PC-3 (cell line): ENCODE measurements around the gene TMC6. TPM values are rescaled to one million over a fixed set of nuclear protein-coding genes. Genes with fewer than 3 reads are reported as not detected.

Source experiments
- ATAC-seq: fragments of 200-7000 bp; cut with Tn5 transposase; 2 replicates; pipeline ENCODE4 v1.9.1; 2020; ENCODE audit warnings: mild to moderate bottlenecking, moderate library complexity
- BruUV-seq: library from RNA; stranded (reverse); fragments of 400-500 nt; replicated peaks from 2 replicates; lab custom pipeline; 2021; lab: Mats Ljungman, UMichigan
- CTCF ChIA-PET: fragments of 300-600 bp; sonication (Branson Sonifier 250); formaldehyde crosslinking; loops from one replicate; lab custom pipeline; 2022; ENCODE audit warnings: antibody characterized with exemption; lab: Charles Lee
- POLR2A ChIA-PET: fragments of 300-600 bp; sonication (Branson Sonifier 250); formaldehyde crosslinking; loops from one replicate; lab custom pipeline; 2022; ENCODE audit warnings: antibody characterized with exemption; ENCODE audit not compliant: unreplicated experiment; lab: Charles Lee
- DNase-seq: peaks from one replicate; pipeline ENCODE4 v3.0.0-alpha.2; 2015
- H2AFZ ChIP-seq: fragments of 300-600 bp; sonication (generic); 2 replicates; pipeline ENCODE4 v1.6.0; 2016; ENCODE audit warnings: antibody characterized with exemption, low read length
- H3F3A ChIP-seq: fragments of 300-600 bp; sonication (generic); one replicate; pipeline ENCODE4 v1.6.0; 2017; ENCODE audit warnings: antibody characterized with exemption, low read length, control low read depth, mild to moderate bottlenecking; ENCODE audit not compliant: unreplicated experiment
- H3K27ac ChIP-seq: fragments of 300-600 bp; sonication (generic); 2 replicates; pipeline ENCODE4 v1.5.1; 2016; ENCODE audit warnings: mild to moderate bottlenecking, low read length
- H3K27me3 ChIP-seq: fragments of 300-600 bp; sonication (generic); 2 replicates; pipeline ENCODE4 v1.6.1; 2016; ENCODE audit warnings: low read length, mixed read lengths
- H3K36me3 ChIP-seq: fragments of 300-600 bp; sonication (generic); 2 replicates; pipeline ENCODE4 v1.6.1; 2016; ENCODE audit warnings: low read depth, mixed run types, low read length, mixed read lengths
- H3K4me1 ChIP-seq: fragments of 300-600 bp; sonication (generic); 2 replicates; pipeline ENCODE4 v1.5.1; 2016; ENCODE audit warnings: low read length; ENCODE audit not compliant: insufficient read depth
- H3K4me2 ChIP-seq: fragments of 300-600 bp; sonication (generic); 2 replicates; pipeline ENCODE4 v1.6.0; 2016; ENCODE audit warnings: low read length
- H3K4me3 ChIP-seq: fragments of 300-600 bp; sonication (generic); 2 replicates; pipeline ENCODE4 v1.5.1; 2016; ENCODE audit warnings: mild to moderate bottlenecking, low read length, mixed read lengths
- H3K79me2 ChIP-seq: fragments of 300-600 bp; sonication (generic); 2 replicates; pipeline ENCODE4 v1.6.1; 2017; ENCODE audit warnings: low read length, mixed read lengths
- H3K9ac ChIP-seq: fragments of 300-600 bp; sonication (generic); 2 replicates; pipeline ENCODE4 v1.6.0; 2016; ENCODE audit warnings: mild to moderate bottlenecking, low read length
- H3K9me2 ChIP-seq: fragments of 300-600 bp; sonication (generic); replicated peaks from 2 replicates; pipeline ENCODE4 v1.6.1; 2016; ENCODE audit warnings: mixed run types, low read length, mixed read lengths
- H3K9me3 ChIP-seq: fragments of 300-600 bp; sonication (generic); 2 replicates; pipeline ENCODE4 v1.6.1; 2016; ENCODE audit warnings: low read length, mixed read lengths
- H4K20me1 ChIP-seq: fragments of 300-600 bp; sonication (generic); 2 replicates; pipeline ENCODE4 v1.6.1; 2016; ENCODE audit warnings: low read length, mixed read lengths
- CTCF ChIP-seq: fragments of 300-600 bp; sonication (generic); conservative IDR thresholded peaks from 2 replicates; pipeline ENCODE4 v1.5.1; 2017; ENCODE audit warnings: antibody characterized with exemption, low read depth, mild to moderate bottlenecking, low read length
- EZH2 ChIP-seq: fragments of 300-600 bp; sonication (generic); IDR thresholded peaks from one replicate; pipeline ENCODE4 v1.6.1; 2017; ENCODE audit warnings: antibody characterized with exemption, mild to moderate bottlenecking, low read length; ENCODE audit not compliant: unreplicated experiment
- EZH2phosphoT487 ChIP-seq: fragments of 300-600 bp; sonication (generic); IDR thresholded peaks from 2 replicates; pipeline ENCODE4 v1.6.1; 2018; ENCODE audit warnings: mild to moderate bottlenecking, antibody characterized with exemption, low read length, borderline replicate concordance
- intact Hi-C: fragments of 100-400 bp; cut with micrococcal nuclease; formaldehyde crosslinking; loops from 2 replicates; pipeline ENCODE4 v1.9.0; 2023
- total RNA-seq: library from RNA; depleted of rRNA; stranded (reverse); fragments of >200 nt; gene quantifications from 2 replicates; pipeline ENCODE4 v1.2.3, GENCODE V29; 2014

Gene TMC6
- total RNA-seq, 1 experiment from 2014 or later = 97.3 TPM

DNA sequence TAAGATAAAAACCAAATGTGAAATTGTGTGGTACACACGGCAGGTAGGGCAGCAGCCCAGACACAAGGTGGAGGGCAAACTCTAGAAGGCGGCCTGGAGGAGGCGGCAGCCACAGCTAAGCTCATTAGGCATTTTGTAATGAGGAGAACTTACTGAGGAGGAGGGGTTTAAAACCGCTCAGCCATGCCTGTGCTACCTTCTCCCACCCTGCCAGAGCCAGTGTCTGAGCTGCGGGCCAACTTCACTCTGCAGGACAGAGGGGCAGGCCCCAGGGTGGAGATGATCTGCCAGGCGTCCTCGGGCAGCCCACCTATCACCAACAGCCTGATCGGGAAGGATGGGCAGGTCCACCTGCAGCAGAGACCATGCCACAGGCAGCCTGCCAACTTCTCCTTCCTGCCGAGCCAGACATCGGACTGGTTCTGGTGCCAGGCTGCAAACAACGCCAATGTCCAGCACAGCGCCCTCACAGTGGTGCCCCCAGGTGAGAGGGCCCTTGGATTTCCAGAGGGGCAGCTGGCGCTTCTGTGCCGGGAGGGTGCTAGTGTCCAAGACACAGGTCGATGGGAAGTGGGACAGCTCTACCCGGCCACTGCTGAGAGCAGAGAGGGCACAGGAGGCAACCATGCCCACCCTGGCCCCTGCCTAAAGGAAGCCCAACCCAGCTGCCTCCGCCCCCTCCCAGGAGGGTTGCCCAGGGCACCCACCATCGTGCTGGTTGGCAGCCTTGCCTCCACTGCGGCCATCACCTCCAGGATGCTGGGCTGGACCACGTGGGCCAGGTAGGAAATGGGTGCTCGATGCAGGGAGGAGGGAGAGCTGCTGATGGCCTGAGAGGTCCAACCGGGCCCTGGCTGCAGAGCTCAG lies 35.6 kb upstream of the TMC6 start:
- Histone ChIP-seq H3K4me2 (no peak overlapping the region), H3K27ac (no peak overlapping the region), H2AFZ (no peak overlapping the region), H3K79me2 (peaks cover 10% of the 10 kb centered on the region), H3K4me3 (no peak overlapping the region), H3K9me2 (no peaks in the 10 kb centered on the region), H3K36me3 (no peaks in the 10 kb centered on the region), H3F3A (no peaks in the 10 kb centered on the region), H3K9me3 (no peaks in the 10 kb centered on the region), H3K27me3 (no peaks in the 10 kb centered on the region), H3K9ac (no peak overlapping the region), H4K20me1 (no peaks in the 10 kb centered on the region), H3K4me1 (peaks cover 17% of the 10 kb centered on the region)
- ChIA-PET POLR2A (no interaction called here), CTCF (no interaction called here)
- no peak for DNase-seq
- ATAC-seq = no peak
- TF ChIP-seq EZH2 = no peak
- TF ChIP-seq CTCF = no peak
- TF ChIP-seq EZH2phosphoT487 = no peak
- intact Hi-C loops = no loop called here
- BruUV-seq = no TSS peak

- Histone ChIP-seq H3K4me2 (peak overlapping the region; percentile 44), H3K9me3 (no peaks in the 10 kb centered on the region), H3K27me3 (no peaks in the 10 kb centered on the region), H3K4me1 (peaks cover 14% of the 10 kb centered on the region), H3K4me3 (no peak overlapping the region), H3K79me2 (no peaks in the 10 kb centered on the region), H3K9me2 (no peaks in the 10 kb centered on the region), H3K9ac (no peak overlapping the region), H4K20me1 (no peaks in the 10 kb centered on the region), H2AFZ (peak overlapping the region; percentile 40), H3K27ac (peak overlapping the region; percentile 83), H3K36me3 (no peaks in the 10 kb centered on the region), H3F3A (no peaks in the 10 kb centered on the region)
- DNase-seq (peak; percentile 98), ATAC-seq (peak; percentile 89)
- TF ChIP-seq EZH2phosphoT487 (no peak), CTCF (no peak), EZH2 (no peak)
- intact Hi-C loops = loop anchor here (2.0 kb wide), 1 partner anchor 15 kb away; no protein-coding TSS in a partner anchor
- POLR2A ChIA-PET = no interaction called here
- BruUV-seq = no TSS peak
- CTCF ChIA-PET = no interaction called here
Observed at GRCh38 chr17:78159575-78160158, 31.1 kb upstream of the TMC6 start.
